A673 (cell line): ENCODE data around the gene ERMP1. TPM values are rescaled to one million over a fixed set of nuclear protein-coding genes. Genes with fewer than 3 reads are reported as not detected.

ENCODE experiments used
- BruUV-seq: library from RNA; stranded (reverse); fragments of 400-500 nt; replicated peaks from 2 replicates; lab custom pipeline; 2021; lab: Mats Ljungman, UMichigan
- CTCF ChIA-PET: fragments of 300-600 bp; sonication (Branson Sonifier 250); formaldehyde crosslinking; loops from one replicate; lab custom pipeline; 2022; ENCODE audit warnings: antibody characterized with exemption; lab: Charles Lee
- POLR2A ChIA-PET: fragments of 300-600 bp; sonication (Branson Sonifier 250); formaldehyde crosslinking; loops from one replicate; lab custom pipeline; 2022; ENCODE audit warnings: antibody characterized with exemption; ENCODE audit not compliant: low non-redundant PET; lab: Charles Lee
- DNase-seq: peaks from one replicate; pipeline ENCODE4 v3.0.0-alpha.2; 2015; ENCODE audit warnings: low spot score
- H3K27ac ChIP-seq: fragments of 200-600 bp; sonication (generic); 2 replicates; pipeline ENCODE4 v1.5.1; 2016; ENCODE audit warnings: mixed run types, low read depth, mild to moderate bottlenecking, mixed read lengths, antibody characterized with exemption, low read length; ENCODE audit not compliant: poor library complexity, severe bottlenecking
- H3K27me3 ChIP-seq: fragments of 200-600 bp; sonication (generic); replicated peaks from 2 replicates; pipeline ENCODE4 v1.6.1; 2017; ENCODE audit warnings: mixed run types, low read depth, mild to moderate bottlenecking, mixed read lengths, antibody characterized with exemption, low read length; ENCODE audit not compliant: insufficient read depth, poor library complexity
- H3K36me3 ChIP-seq: fragments of 200-600 bp; sonication (generic); 2 replicates; pipeline ENCODE4 v1.6.1; 2016; ENCODE audit warnings: mixed run types, mild to moderate bottlenecking, mixed read lengths, antibody characterized with exemption, low read length; ENCODE audit not compliant: insufficient read depth, poor library complexity, severe bottlenecking
- H3K4me1 ChIP-seq: fragments of 200-600 bp; sonication (generic); 2 replicates; pipeline ENCODE4 v1.6.1; 2017; ENCODE audit warnings: mixed run types, mild to moderate bottlenecking, mixed read lengths, antibody characterized with exemption, low read length; ENCODE audit not compliant: insufficient read depth, poor library complexity, severe bottlenecking
- H3K4me3 ChIP-seq: fragments of 200-600 bp; sonication (generic); 2 replicates; pipeline ENCODE4 v1.5.1; 2016; ENCODE audit warnings: low read depth, mixed run types, mild to moderate bottlenecking, mixed read lengths, low read length; ENCODE audit not compliant: poor library complexity, severe bottlenecking
- H3K9me3 ChIP-seq: fragments of 200-600 bp; sonication (generic); 2 replicates; pipeline ENCODE4 v1.6.1; 2016; ENCODE audit warnings: mixed run types, low read depth, mild to moderate bottlenecking, mixed read lengths, antibody characterized with exemption, low read length; ENCODE audit not compliant: poor library complexity, severe bottlenecking
- EZH2 ChIP-seq: fragments of 200-600 bp; sonication (generic); IDR thresholded peaks from 2 replicates; pipeline ENCODE4 v1.6.1; 2017; ENCODE audit warnings: borderline replicate concordance, low read depth, mild to moderate bottlenecking, mixed read lengths, antibody characterized with exemption, low read length; ENCODE audit not compliant: poor library complexity, severe bottlenecking
- intact Hi-C: fragments of 100-400 bp; cut with micrococcal nuclease; formaldehyde crosslinking; loops from one replicate; pipeline ENCODE4 v1.10.0; 2022; ENCODE audit not compliant: unreplicated experiment
- total RNA-seq: library from RNA; stranded (reverse); gene quantifications from 2 replicates; pipeline ENCODE4 v1.2.3, GENCODE V29; 2021
- TF ChIP-seq, protein P1 (sequence below): fragments of 300-800, 200-600 bp; sonication (generic); conservative IDR thresholded peaks from 2 replicates; pipeline ENCODE4 v1.5.1; 2017; ENCODE audit warnings: low read depth, mild to moderate bottlenecking, antibody characterized with exemption, low read length, moderate library complexity, mixed read lengths

ERMP1 gene
- total RNA-seq, 1 experiment from 2014 or later = 11.5 TPM

- no peaks in the 10 kb centered on the region for H3K4me1 ChIP-seq
- ChIA-PET POLR2A (no interaction called here), CTCF (no interaction called here)
- intact Hi-C loops = no loop called here
- no peaks in the 10 kb centered on the region for H3K27me3 ChIP-seq
- no peak for DNase-seq
- H3K9me3 ChIP-seq = no peaks in the 10 kb centered on the region
- no peak overlapping the region for H3K27ac ChIP-seq
- no TSS peak for BruUV-seq
- no peak overlapping the region for H3K4me3 ChIP-seq
- TF ChIP-seq EZH2 = no peak
- TF ChIP-seq, protein P1, sequence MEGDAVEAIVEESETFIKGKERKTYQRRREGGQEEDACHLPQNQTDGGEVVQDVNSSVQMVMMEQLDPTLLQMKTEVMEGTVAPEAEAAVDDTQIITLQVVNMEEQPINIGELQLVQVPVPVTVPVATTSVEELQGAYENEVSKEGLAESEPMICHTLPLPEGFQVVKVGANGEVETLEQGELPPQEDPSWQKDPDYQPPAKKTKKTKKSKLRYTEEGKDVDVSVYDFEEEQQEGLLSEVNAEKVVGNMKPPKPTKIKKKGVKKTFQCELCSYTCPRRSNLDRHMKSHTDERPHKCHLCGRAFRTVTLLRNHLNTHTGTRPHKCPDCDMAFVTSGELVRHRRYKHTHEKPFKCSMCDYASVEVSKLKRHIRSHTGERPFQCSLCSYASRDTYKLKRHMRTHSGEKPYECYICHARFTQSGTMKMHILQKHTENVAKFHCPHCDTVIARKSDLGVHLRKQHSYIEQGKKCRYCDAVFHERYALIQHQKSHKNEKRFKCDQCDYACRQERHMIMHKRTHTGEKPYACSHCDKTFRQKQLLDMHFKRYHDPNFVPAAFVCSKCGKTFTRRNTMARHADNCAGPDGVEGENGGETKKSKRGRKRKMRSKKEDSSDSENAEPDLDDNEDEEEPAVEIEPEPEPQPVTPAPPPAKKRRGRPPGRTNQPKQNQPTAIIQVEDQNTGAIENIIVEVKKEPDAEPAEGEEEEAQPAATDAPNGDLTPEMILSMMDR = no peak
- no peaks in the 10 kb centered on the region for H3K36me3 ChIP-seq
Observed at GRCh38 chr9:5873439-5873838, 40.5 kb upstream of the ERMP1 start.

- BruUV-seq = no TSS peak
- TF ChIP-seq, protein P1 = no peak
- no peak for TF ChIP-seq EZH2
- no peaks in the 10 kb centered on the region for H3K4me1 ChIP-seq
- no peaks in the 10 kb centered on the region for H3K9me3 ChIP-seq
- no peak for DNase-seq
- intact Hi-C loops = no loop called here
- POLR2A ChIA-PET = no interaction called here
- no peaks in the 10 kb centered on the region for H3K36me3 ChIP-seq
- CTCF ChIA-PET = interaction anchor here (0.6 kb wide), 1 partner anchor 394 kb away, joined by 3 read pairs; no protein-coding TSS in a partner anchor
- no peak overlapping the region for H3K4me3 ChIP-seq
- H3K27me3 ChIP-seq = no peaks in the 10 kb centered on the region
- H3K27ac ChIP-seq = no peak overlapping the region
Observed at GRCh38 chr9:5872511-5872910, 39.6 kb upstream of the ERMP1 start.

DNA sequence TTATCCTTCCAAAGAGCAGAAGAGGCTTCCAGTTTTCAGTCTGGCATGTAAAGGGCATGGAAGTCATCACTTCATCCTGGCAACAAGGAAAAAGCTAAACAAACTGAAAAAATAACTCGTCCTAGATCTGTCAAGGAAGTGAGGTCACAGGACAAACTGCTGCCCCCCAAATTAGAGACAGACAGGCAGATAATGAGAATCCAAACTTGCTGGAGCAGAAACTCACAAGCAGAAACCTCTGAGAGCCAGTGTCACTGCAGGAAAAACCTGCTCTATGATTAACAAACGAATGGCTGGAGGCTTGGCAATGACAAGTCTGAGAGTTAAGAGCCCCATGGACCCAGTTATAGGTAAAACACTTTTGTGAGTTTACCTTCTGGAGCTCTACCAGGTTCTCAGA lies 38.9 kb upstream of the ERMP1 start:
- Histone ChIP-seq H3K27ac (no peak overlapping the region), H3K36me3 (no peaks in the 10 kb centered on the region), H3K27me3 (no peaks in the 10 kb centered on the region), H3K4me3 (no peak overlapping the region), H3K4me1 (no peaks in the 10 kb centered on the region), H3K9me3 (no peaks in the 10 kb centered on the region)
- intact Hi-C loops = no loop called here
- POLR2A ChIA-PET = no interaction called here
- CTCF ChIA-PET = no interaction called here
- DNase-seq = no peak
- no TSS peak for BruUV-seq
- TF ChIP-seq, protein P1 = no peak
- TF ChIP-seq EZH2 = no peak
